ENCODE measurements around the gene TMEM120A. TPM values are rescaled to one million over a fixed set of nuclear protein-coding genes. Genes with fewer than 3 reads are reported as not detected.
"Not testable (repeated sequence)": the region's sequence is repeated elsewhere in the genome, so short reads cannot be mapped to it uniquely, and the experiment has no call there.

Gene TMEM120A
- total and polyA plus RNA-seq, 2 experiments from 2014 or later, result 12.7 to 22.3 TPM

GRCh38 chr7:76029682-76030081, 35.3 kb upstream of the TMEM120A start:
- H3K4me2 ChIP-seq; ATAC-seq; H4K20me1 ChIP-seq (replicated peaks; ENCODE audit: insufficient read depth); H2AFZ ChIP-seq; H3K4me1 ChIP-seq (ENCODE audit: insufficient read depth); H3K36me3 ChIP-seq (ENCODE audit: insufficient read depth); DNase-seq (ENCODE audit: low spot score); H3F3A ChIP-seq (replicated peaks; ENCODE audit: low read depth); H3K27me3 ChIP-seq (ENCODE audit: insufficient read depth); H3K4me1 Mint-ChIP-seq; H3K4me3 Mint-ChIP-seq; H3K9me2 ChIP-seq (ENCODE audit: insufficient read depth); H3K27me3 Mint-ChIP-seq (ENCODE audit: insufficient read depth, low read depth, poor library complexity); H3K4me3 ChIP-seq; H3K27ac Mint-ChIP-seq; H3K9me3 Mint-ChIP-seq; H3K79me2 ChIP-seq (replicated peaks; ENCODE audit: insufficient read depth); H3K27ac ChIP-seq (ENCODE audit: low read depth): not testable (repeated sequence)
- TF ChIP-seq CTCF (conservative IDR thresholded peaks at IDR 0.05; ENCODE audit: low read depth in 2 of 2), result peak in 1 of 2 experiments; percentile 30; a peak in 2 of 4 replicates
- peaks cover 24% of the 10 kb centered on the region for H3K36me3 Mint-ChIP-seq (ENCODE audit: low read depth)

GRCh38 chr7:76023002-76023401, 28.6 kb upstream of the TMEM120A start:
- Mint-ChIP-seq H3K4me1 (peaks cover 3% of the 10 kb centered on the region; the same call in 1 of the 3 replicates), H3K4me3 (no peak overlapping the region), H3K27ac (peak overlapping the region; percentile 46; the same call in 1 of the 2 replicates), H3K9me3 (no peaks in the 10 kb centered on the region; the same call in 2 of the 3 replicates), H3K36me3 (ENCODE audit: low read depth) (peaks cover 28% of the 10 kb centered on the region), H3K27me3 (ENCODE audit: insufficient read depth, low read depth, poor library complexity) (peaks cover 3% of the 10 kb centered on the region)
- H3K4me2 ChIP-seq, result no peak overlapping the region
- DNase-seq (ENCODE audit: low spot score), result peak; percentile 36
- H3F3A ChIP-seq (replicated peaks; ENCODE audit: low read depth), result no peaks in the 10 kb centered on the region
- no peaks in the 10 kb centered on the region for H3K79me2 ChIP-seq (replicated peaks; ENCODE audit: insufficient read depth)
- H3K4me1 ChIP-seq (ENCODE audit: insufficient read depth), result no peaks in the 10 kb centered on the region
- H3K27me3 ChIP-seq (ENCODE audit: insufficient read depth), result no peaks in the 10 kb centered on the region
- no peaks in the 10 kb centered on the region for H3K36me3 ChIP-seq (ENCODE audit: insufficient read depth)
- no peaks in the 10 kb centered on the region for H3K9me2 ChIP-seq (ENCODE audit: insufficient read depth)
- H4K20me1 ChIP-seq (replicated peaks; ENCODE audit: insufficient read depth), result no peaks in the 10 kb centered on the region; the same call in 1 of the 2 replicates
- H3K27ac ChIP-seq (ENCODE audit: low read depth), result no peak overlapping the region
- H3K4me3 ChIP-seq, result no peak overlapping the region
- TF ChIP-seq EZH2 (IDR thresholded peaks at IDR 0.05; ENCODE audit: low read depth, unreplicated experiment), result no peak
- no peak for TF ChIP-seq ZNF114 (CRISPR knock-in tag; IDR thresholded peaks at IDR 0.05)
- TF ChIP-seq STAT1 (IDR thresholded peaks at IDR 0.05; ENCODE audit: unreplicated experiment), result no peak
- TF ChIP-seq CTCF (conservative IDR thresholded peaks at IDR 0.05; ENCODE audit: low read depth in 2 of 2), result no peak
- no peak for TF ChIP-seq EZH2phosphoT487 (IDR thresholded peaks at IDR 0.05; ENCODE audit: unreplicated experiment)
- no peak overlapping the region for H2AFZ ChIP-seq
- peak; percentile 66 for ATAC-seq

Measured in GM23338 (cell line).